Right hindlimb (tissue), 1 donor: ENCODE data around the gene CMC1.
A peak's percentile ranks its signal among the peaks of the same experiment; 100 is the strongest.
"Not testable (repeated sequence)": the region's sequence is repeated elsewhere in the genome, so short reads cannot be mapped to it uniquely, and the experiment has no call there.

Source experiments
- DNase-seq: peaks from one replicate; pipeline ENCODE4 v3.0.0-alpha.2; 2018

CMC1 gene

GRCh38 chr3:28241221-28242160 lies at the start of gene CMC1:
TSS of gene CMC1 (plus strand) at chr3:28241619. CDS start at chr3:28241794, 175 bp downstream.
- DNase-seq = peak; percentile 99

- no peak for DNase-seq
Measured at GRCh38 chr3:28198161-28198560, 43.3 kb upstream of the CMC1 start.

- no peak for DNase-seq
Measured at GRCh38 chr3:28198974-28199373, 42.4 kb upstream of the CMC1 start.

- DNase-seq = not testable (repeated sequence)
Measured at GRCh38 chr3:28199643-28200042, 41.8 kb upstream of the CMC1 start.

- DNase-seq = not testable (repeated sequence)
Measured at GRCh38 chr3:28200366-28200848, 41.0 kb upstream of the CMC1 start.

GRCh38 chr3:28206479-28206878 lies 34.9 kb upstream of the CMC1 start:
- no peak for DNase-seq

GRCh38 chr3:28207000-28207733 lies 34.3 kb upstream of the CMC1 start:
- DNase-seq = no peak

GRCh38 chr3:28210968-28211713 lies 30.3 kb upstream of the CMC1 start:
- no peak for DNase-seq

- no peak for DNase-seq
Measured at GRCh38 chr3:28212681-28213080, 28.7 kb upstream of the CMC1 start.

- DNase-seq = no peak
Measured at GRCh38 chr3:28215407-28215806, 26.0 kb upstream of the CMC1 start.

GRCh38 chr3:28218071-28218916 lies 23.1 kb upstream of the CMC1 start:
- no peak for DNase-seq

GRCh38 chr3:28218917-28219198 lies 22.6 kb upstream of the CMC1 start:
- no peak for DNase-seq

GRCh38 chr3:28224430-28224829 lies 17.0 kb upstream of the CMC1 start:
- DNase-seq = no peak

GRCh38 chr3:28226020-28226419 lies 15.4 kb upstream of the CMC1 start:
- no peak for DNase-seq

GRCh38 chr3:28228623-28229022 lies 12.8 kb upstream of the CMC1 start:
- DNase-seq = no peak

- no peak for DNase-seq
Measured at GRCh38 chr3:28232659-28233058, 8.8 kb upstream of the CMC1 start.

- DNase-seq = no peak
Measured at GRCh38 chr3:28234454-28234853, 7.0 kb upstream of the CMC1 start.

GRCh38 chr3:28239108-28239507 lies 2.3 kb upstream of the CMC1 start:
- DNase-seq = no peak

GRCh38 chr3:28240441-28240840 lies 978 bp upstream of the CMC1 start:
- DNase-seq = no peak

GRCh38 chr3:28242519-28242918 lies 1.1 kb downstream of the CMC1 start:
- DNase-seq = no peak

- no peak for DNase-seq
Measured at GRCh38 chr3:28243424-28244106, 2.1 kb downstream of the CMC1 start.

GRCh38 chr3:28244491-28244890 lies 3.1 kb downstream of the CMC1 start:
- DNase-seq = no peak
